ENCODE measurements around the gene GLCE.

Gene GLCE

DNA sequence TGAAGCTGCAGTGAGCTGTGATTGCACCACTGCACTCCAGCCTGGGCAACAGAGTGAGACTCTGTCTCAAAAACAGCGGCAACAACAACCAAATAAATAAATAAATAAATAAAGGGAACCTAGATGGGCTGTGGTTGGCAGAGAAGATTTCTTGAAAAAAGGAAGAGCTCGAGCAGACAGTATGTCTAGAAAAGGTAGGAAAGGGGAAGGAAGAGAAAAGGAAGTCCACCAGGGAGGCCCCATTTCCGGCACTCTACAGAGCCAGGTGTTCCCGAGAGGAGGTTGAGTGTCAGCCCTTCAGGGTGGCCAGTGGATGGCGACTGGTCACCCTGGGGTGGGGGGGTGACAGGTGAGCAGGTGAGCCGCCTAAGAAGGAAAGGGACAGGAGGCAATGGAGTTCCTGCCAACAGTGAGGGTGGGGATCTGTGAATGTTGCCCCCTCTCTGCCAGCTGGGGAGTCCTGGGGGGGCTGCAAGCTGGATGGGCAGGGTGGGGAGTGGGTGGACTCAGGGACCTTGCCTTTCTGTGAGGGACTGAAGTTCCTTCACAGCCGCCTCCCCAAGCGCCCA is 153.1 kb downstream of the GLCE start:
- Histone ChIP-seq H3K27me3 (no peaks in the 10 kb centered on the region; a peak in 1 of 22 replicates), H3K36me3 (no peaks in the 10 kb centered on the region), H3K4me1 (peaks cover 7 to 53% (median 14%) of the 10 kb centered on the region in 10 experiments; a peak in 18 of 20 replicates), H3K4me2 (peak overlapping the region; percentile 19 to 80 (median 54); a peak in 20 of 22 replicates), H4K20me1 (no peaks in the 10 kb centered on the region), H3K9me3 (replicated peaks in 1 of 11) (no peaks in the 10 kb centered on the region), H3K9ac (no peak overlapping the region; a peak in 1 of 22 replicates), H3K27ac (peak overlapping the region in 2 of 11 experiments; percentile 4; a peak in 1 of 22 replicates), H3K4me3 (no peak overlapping the region)
- no peak for TF ChIP-seq Cebpa-rat (IDR thresholded peaks at IDR 0.05)

GRCh38 chr15:69314131-69314530 is 153.7 kb downstream of the GLCE start:
- TF ChIP-seq Cebpa-rat (IDR thresholded peaks at IDR 0.05), result no peak
- Histone ChIP-seq H3K4me2 (peak overlapping the region in 6 of 11 experiments; percentile 42 to 80 (median 67); a peak in 10 of 22 replicates), H3K4me3 (no peak overlapping the region), H3K27ac (peak overlapping the region in 1 of 11 experiments; percentile 4; a peak in 1 of 22 replicates), H3K9me3 (replicated peaks in 1 of 11) (no peaks in the 10 kb centered on the region), H4K20me1 (no peaks in the 10 kb centered on the region), H3K36me3 (no peaks in the 10 kb centered on the region), H3K27me3 (no peaks in the 10 kb centered on the region; a peak in 1 of 22 replicates), H3K9ac (no peak overlapping the region), H3K4me1 (peaks cover 7 to 49% (median 14%) of the 10 kb centered on the region in 10 experiments; a peak in 18 of 20 replicates)

DNA sequence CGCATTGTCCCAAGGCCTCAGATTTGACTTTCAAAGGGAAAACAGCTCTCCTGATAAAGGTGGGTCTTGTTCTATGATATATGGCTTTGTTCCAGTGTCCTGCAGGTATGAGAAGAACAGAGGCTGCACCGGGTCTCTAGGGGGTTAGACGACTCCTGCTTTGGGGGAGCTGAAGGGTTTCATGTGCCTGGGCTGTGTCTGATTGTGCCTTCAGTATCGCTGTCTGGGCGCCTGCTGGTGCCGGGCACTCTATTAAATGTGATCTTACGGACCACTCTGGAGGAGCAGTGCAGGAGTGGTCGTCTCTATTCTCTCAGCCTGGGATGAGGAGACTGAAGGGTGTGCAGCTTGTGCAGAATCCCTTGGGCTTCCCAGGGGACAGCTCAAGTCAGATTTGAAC is 154.3 kb downstream of the GLCE start:
- Histone ChIP-seq H3K36me3 (no peaks in the 10 kb centered on the region), H3K4me1 (peaks cover 7 to 44% (median 14%) of the 10 kb centered on the region in 10 experiments; a peak in 18 of 20 replicates), H3K4me2 (peak overlapping the region in 4 of 11 experiments; percentile 61 to 80 (median 74); a peak in 5 of 22 replicates), H3K9ac (no peak overlapping the region), H3K4me3 (no peak overlapping the region), H3K9me3 (replicated peaks in 1 of 11) (no peaks in the 10 kb centered on the region), H3K27ac (no peak overlapping the region), H3K27me3 (no peaks in the 10 kb centered on the region; a peak in 1 of 22 replicates), H4K20me1 (no peaks in the 10 kb centered on the region)
- TF ChIP-seq Cebpa-rat (IDR thresholded peaks at IDR 0.05), result no peak

- no peak for TF ChIP-seq Cebpa-rat (IDR thresholded peaks at IDR 0.05)
- Histone ChIP-seq H3K4me3 (no peak overlapping the region), H3K27ac (no peak overlapping the region)
Measured at GRCh38 chr15:69315402-69316110, 155.1 kb downstream of the GLCE start.

DNA sequence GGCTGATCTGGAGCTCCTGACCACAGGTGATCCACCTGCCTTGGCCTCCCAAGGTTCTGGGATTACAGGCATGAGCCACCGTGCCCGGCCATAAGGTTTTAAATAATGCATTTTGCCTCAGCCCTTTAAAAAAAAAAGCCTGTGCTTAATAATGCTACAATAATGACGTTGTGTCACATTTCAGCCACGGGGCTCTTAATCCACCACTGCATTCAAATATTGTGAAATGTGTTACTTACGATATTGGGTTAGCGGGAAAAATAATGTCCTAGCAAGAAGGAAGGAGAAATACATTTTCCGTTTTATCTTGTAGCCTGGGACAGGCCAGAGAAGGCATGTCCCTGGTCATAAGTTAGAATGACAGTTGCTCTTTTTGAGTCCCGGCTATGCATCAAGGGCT is 155.9 kb downstream of the GLCE start:
- H3K4me2 ChIP-seq, result no peak overlapping the region
- H3K27me3 ChIP-seq, result no peaks in the 10 kb centered on the region; a peak in 1 of 22 replicates
- no peak for TF ChIP-seq Cebpa-rat (IDR thresholded peaks at IDR 0.05)
- H3K36me3 ChIP-seq, result no peaks in the 10 kb centered on the region
- no peak overlapping the region for H3K27ac ChIP-seq
- H3K4me3 ChIP-seq, result no peak overlapping the region
- H3K9me3 ChIP-seq (replicated peaks in 1 of 11), result no peaks in the 10 kb centered on the region
- peaks cover 7 to 41% (median 14%) of the 10 kb centered on the region in 10 experiments; a peak in 18 of 20 replicates for H3K4me1 ChIP-seq
- no peaks in the 10 kb centered on the region for H4K20me1 ChIP-seq
- H3K9ac ChIP-seq, result no peak overlapping the region

More at GRCh38 chr15:69315402-69316110, 155.1 kb downstream of the GLCE start:
- Histone ChIP-seq H3K4me2 (peak overlapping the region in 1 of 11 experiments; percentile 72; a peak in 1 of 22 replicates), H3K36me3 (no peaks in the 10 kb centered on the region), H3K4me1 (peaks cover 7 to 46% (median 14%) of the 10 kb centered on the region in 10 experiments; a peak in 18 of 20 replicates), H4K20me1 (no peaks in the 10 kb centered on the region), H3K9me3 (replicated peaks in 1 of 11) (no peaks in the 10 kb centered on the region), H3K27me3 (no peaks in the 10 kb centered on the region; a peak in 1 of 22 replicates), H3K9ac (no peak overlapping the region)

GRCh38 chr15:69317392-69317841 is 157.0 kb downstream of the GLCE start:
- no peak overlapping the region for H3K9ac ChIP-seq
- H3K27me3 ChIP-seq, result no peaks in the 10 kb centered on the region; a peak in 1 of 22 replicates
- H3K27ac ChIP-seq, result no peak overlapping the region
- no peak for TF ChIP-seq Cebpa-rat (IDR thresholded peaks at IDR 0.05)
- no peak overlapping the region for H3K4me2 ChIP-seq
- H3K36me3 ChIP-seq, result no peaks in the 10 kb centered on the region
- 0 out of 22 replicates have a peak, but pooled peaks cover 0 to 2% (median 0%) of the 10 kb centered on the region in 11 experiments for H3K9me3 ChIP-seq (replicated peaks in 1 of 11)
- peaks cover 7 to 30% (median 14%) of the 10 kb centered on the region in 10 experiments; a peak in 18 of 20 replicates for H3K4me1 ChIP-seq
- H3K4me3 ChIP-seq, result no peak overlapping the region
- H4K20me1 ChIP-seq, result no peaks in the 10 kb centered on the region

DNA sequence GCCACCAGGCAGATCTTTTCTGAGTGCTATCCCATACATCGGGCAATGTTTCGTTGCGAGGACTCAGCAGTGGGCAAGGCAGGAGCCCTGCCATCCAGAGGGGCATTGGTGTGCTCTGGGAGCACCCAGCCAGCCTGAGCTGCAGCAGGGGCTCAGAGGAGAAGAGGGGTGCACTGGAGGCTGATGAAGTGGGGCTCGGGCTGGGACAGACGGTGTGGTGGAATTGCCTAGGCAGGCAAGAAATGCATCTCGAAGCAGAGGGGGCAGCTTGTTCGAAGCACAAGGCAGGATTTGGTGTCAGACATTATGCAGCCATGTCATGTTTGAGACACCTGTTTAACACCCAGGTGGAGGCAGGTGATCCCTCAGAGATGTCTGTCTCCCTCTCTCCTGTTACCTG is 157.6 kb downstream of the GLCE start:
- no peak overlapping the region for H3K4me2 ChIP-seq
- H3K9ac ChIP-seq, result no peak overlapping the region
- H3K9me3 ChIP-seq (replicated peaks in 1 of 11), result peaks cover 0 to 8% (median 0%) of the 10 kb centered on the region in 11 experiments; a peak in 1 of 22 replicates
- H3K27me3 ChIP-seq, result no peaks in the 10 kb centered on the region; a peak in 1 of 22 replicates
- H4K20me1 ChIP-seq, result no peaks in the 10 kb centered on the region
- H3K4me1 ChIP-seq, result peaks cover 7 to 27% (median 11%) of the 10 kb centered on the region in 10 experiments; a peak in 18 of 20 replicates
- no peak overlapping the region for H3K4me3 ChIP-seq
- H3K36me3 ChIP-seq, result no peaks in the 10 kb centered on the region
- no peak overlapping the region for H3K27ac ChIP-seq
- no peak for TF ChIP-seq Cebpa-rat (IDR thresholded peaks at IDR 0.05)

DNA sequence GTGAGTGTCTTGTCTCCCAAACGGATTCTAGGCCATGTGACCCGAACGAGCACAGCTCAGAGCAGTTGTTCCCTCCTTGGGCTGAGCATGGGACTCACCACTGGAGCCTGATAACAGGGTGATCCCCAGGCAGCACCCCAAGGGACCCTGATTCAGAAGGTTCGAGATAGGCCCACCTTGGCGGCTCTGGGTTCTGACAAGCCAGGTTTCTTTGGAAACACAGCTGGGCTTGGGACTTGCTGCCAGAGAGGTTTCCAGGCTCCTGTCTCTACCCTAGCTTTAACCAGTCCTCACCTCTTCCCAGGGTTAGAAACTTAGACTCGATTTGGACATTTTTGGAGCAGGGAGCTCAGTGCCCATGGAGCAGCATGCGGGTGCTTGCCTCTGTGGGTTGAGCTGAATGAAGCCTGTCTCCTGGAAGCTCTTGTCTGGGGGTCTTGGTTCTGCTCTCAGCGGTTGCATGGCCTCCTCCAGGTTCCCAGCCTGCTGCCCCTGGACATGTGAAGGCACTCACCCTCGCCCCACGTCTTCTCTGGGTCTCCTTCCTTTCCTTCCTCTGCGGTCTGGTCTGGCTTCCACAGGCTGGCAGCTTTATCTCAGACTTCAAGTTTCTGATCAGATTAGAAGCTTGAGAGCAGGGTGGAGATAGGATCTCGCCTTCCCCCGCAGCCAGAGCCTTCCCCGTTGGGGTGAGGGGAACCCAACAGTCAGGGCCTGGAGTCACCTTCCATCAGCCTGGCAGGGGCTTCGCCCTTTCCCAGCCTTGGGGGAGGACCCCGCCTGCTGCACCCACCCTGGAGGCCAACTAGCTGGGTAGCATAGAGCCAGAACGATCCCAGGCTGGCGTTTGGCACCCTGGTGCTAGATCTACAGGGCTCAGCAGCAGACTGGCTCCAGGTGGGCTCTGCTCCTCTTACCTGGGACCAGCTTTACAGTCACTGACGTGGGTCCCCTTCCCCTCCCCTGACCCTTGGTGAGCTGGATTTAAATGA is 159.2 kb downstream of the GLCE start:
- Histone ChIP-seq H3K9me3 (replicated peaks in 1 of 11) (peaks cover 0 to 10% (median 0%) of the 10 kb centered on the region in 11 experiments; a peak in 1 of 22 replicates), H4K20me1 (no peaks in the 10 kb centered on the region), H3K36me3 (no peaks in the 10 kb centered on the region), H3K9ac (no peak overlapping the region), H3K4me1 (peaks cover 0 to 16% (median 0%) of the 10 kb centered on the region in 10 experiments; a peak in 5 of 20 replicates), H3K4me2 (no peak overlapping the region; a peak in 1 of 22 replicates), H3K4me3 (no peak overlapping the region), H3K27ac (no peak overlapping the region), H3K27me3 (no peaks in the 10 kb centered on the region; a peak in 1 of 22 replicates)
- TF ChIP-seq Cebpa-rat (IDR thresholded peaks at IDR 0.05), result no peak

Measured in BLaER1 treated with 17β-estradiol and CSF1 and Interleukin-3, amounts not matched to agents 10 nM and 100 nM (cell line).